NT2/D1 (cell line): ENCODE measurements around the gene PMIS2.

ENCODE experiments used
- SUZ12 ChIP-seq: IDR thresholded peaks from 2 replicates; pipeline ENCODE4 v1.6.1; 2011; ENCODE audit not compliant: insufficient read length, insufficient read depth; ENCODE audit errors: extremely low read depth
- ZNF274 ChIP-seq: IDR thresholded peaks from 2 replicates; pipeline ENCODE4 v1.6.1; 2011; ENCODE audit warnings: mild to moderate bottlenecking, low read depth, low read length

GRCh38 chr19:35569281-35569781 lies 16.6 kb upstream of the PMIS2 start:
- TF ChIP-seq ZNF274 (no peak), SUZ12 (no peak)
